Transverse colon (tissue), 4 donors: ENCODE measurements around the gene CLDN14. TPM values are rescaled to one million over a fixed set of nuclear protein-coding genes. Genes with fewer than 3 reads are reported as not detected.
A peak's percentile ranks its signal among the peaks of the same experiment; 100 is the strongest.

Experiments
- DNase-seq: peaks from one replicate; pipeline ENCODE4 v3.0.0-alpha.2; 2019
- H3K27ac ChIP-seq, 4 donors: fragments of 200-600 bp; sonication (generic); 2 replicates each; pipeline ENCODE4 v1.5.1; 2016 to 2018; ENCODE audit warnings: inconsistent platforms in 4 of 4
- H3K27me3 ChIP-seq: fragments of 200-600 bp; sonication (generic); 2 replicates; pipeline ENCODE4 v1.5.1; 2017; ENCODE audit warnings: inconsistent platforms
- H3K36me3 ChIP-seq, 4 donors: fragments of 200-600 bp; sonication (generic); 2 replicates each; pipeline ENCODE4 v1.5.1; 2017 to 2019; ENCODE audit warnings: inconsistent platforms in 4 of 4
- H3K4me1 ChIP-seq, 4 donors: fragments of 200-600 bp; sonication (generic); 2 replicates each; pipeline ENCODE4 v1.5.1; 2017 to 2020; ENCODE audit warnings: inconsistent platforms in 4 of 4
- H3K4me3 ChIP-seq, 4 donors: fragments of 200-600 bp; sonication (generic); 1 replicate in 1 of 4; 2 replicates in 3 of 4; pipeline versions ENCODE4 v1.5.1 to v1.6.1; 2017 to 2019; ENCODE audit warnings: inconsistent platforms in 4 of 4
- H3K9me3 ChIP-seq, 2 donors: fragments of 200-600 bp; sonication (generic); 2 replicates each; pipeline ENCODE4 v1.5.1; 2017 to 2019; ENCODE audit warnings: inconsistent platforms in 2 of 2
- CTCF ChIP-seq, 5 experiments: fragments of 200-600 bp in 3 of 5; fragments of 450-650 bp in 2 of 5; sonication (generic) in 3 of 5; IDR thresholded peaks; 1 replicate in 2 of 5; 2 replicates in 3 of 5; pipeline ENCODE4 v1.5.1; 2016 to 2017; ENCODE audit warnings: antibody characterized with exemption in 5 of 5, inconsistent platforms in 3 of 5, mild to moderate bottlenecking in 2 of 5, moderate library complexity in 1 of 5
- EP300 ChIP-seq: sonication (generic); formaldehyde crosslinking; IDR thresholded peaks from one replicate; pipeline ENCODE4 v1.6.1; 2017; ENCODE audit warnings: antibody characterized with exemption, low read depth
- POLR2A ChIP-seq: fragments of 450-650 bp; IDR thresholded peaks from one replicate; pipeline ENCODE4 v1.6.1; 2016; ENCODE audit warnings: antibody characterized with exemption, mild to moderate bottlenecking, moderate library complexity
- POLR2AphosphoS5 ChIP-seq, 3 donors: sonication (generic); formaldehyde crosslinking; IDR thresholded peaks; one replicate each; pipeline ENCODE4 v1.6.1; 2016; ENCODE audit warnings: antibody characterized with exemption in 3 of 3
- WGBS, 2 donors: methylation state at CpG; one replicate each; pipeline ENCODE4 v1.1.5; 2018; ENCODE audit warnings: low coverage in 1 of 2; 5-methylcytosine and 5-hydroxymethylcytosine counted together
- in situ Hi-C, 4 donors: fragments of 200-750 bp; cut with MboI; loops; one replicate each; pipeline versions ENCODE4 v1.15.0 to v1.15.1; 2017; ENCODE audit warnings: low sequenced_read_pairs in 3 of 4, low pct_ligation_motif_present in 1 of 4, low pct_unique_long_range_greater_than_20kb in 1 of 4
- intact Hi-C: fragments of 100-400 bp; cut with DNase I; formaldehyde crosslinking; loops from one replicate; pipeline ENCODE4 v1.15.1; 2023; ENCODE audit warnings: low total_unique reads
- total RNA-seq, 4 donors: library from RNA; depleted of rRNA; stranded (reverse); fragments of >200 nt; gene quantifications; one replicate each; pipeline ENCODE4 v1.1.0, GENCODE V29; 2016

The CLDN14 gene
- total RNA-seq, 4 donors from 2014 or later = not detected

DNA sequence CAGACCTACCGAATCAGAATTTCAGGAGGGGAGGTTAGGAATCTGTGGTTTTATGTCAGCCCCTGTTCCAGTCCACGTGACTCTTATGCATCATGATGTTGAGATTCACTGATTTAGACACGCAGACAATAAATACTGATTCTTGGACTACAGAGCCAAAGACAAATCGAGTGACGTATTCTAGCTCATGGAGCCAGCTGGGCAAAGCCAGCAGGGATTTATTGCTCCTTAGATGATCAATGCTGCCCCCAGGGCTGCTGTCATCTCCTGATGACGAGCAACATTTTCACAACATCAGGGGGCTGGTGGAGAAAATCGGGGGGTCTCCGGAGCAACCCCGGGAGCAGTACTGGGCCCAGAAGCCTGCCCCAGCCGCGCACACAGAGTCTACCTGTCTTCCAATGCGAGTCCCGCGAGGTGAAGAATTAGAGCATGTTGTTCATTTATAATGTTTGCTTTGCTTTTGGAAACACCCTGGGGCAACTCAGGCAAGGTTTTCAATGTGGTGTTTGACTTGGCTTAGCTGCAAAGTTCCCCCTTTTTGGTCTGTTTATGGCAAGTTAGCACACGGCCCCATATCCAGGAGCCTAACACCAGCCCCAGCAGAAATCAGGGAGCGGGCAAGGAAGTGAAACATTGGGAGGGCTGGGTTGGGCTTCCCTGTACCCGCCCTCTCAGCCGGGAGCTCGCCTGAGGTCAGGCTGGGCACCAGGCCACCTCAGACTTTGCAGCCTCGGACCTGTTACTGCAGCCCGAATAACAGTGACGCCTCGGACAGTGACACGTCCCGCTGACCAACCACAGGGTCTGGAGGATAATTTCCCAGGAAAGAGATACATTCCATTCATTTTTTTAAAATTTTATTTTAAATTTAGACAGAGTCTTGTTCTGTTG is 19.9 kb upstream of the CLDN14 start:
- 48 to 90% methylated on average over 8 to 25 of the region's 25 CpGs for WGBS, 2 donors
- intact Hi-C loops = no loop called here

DNA sequence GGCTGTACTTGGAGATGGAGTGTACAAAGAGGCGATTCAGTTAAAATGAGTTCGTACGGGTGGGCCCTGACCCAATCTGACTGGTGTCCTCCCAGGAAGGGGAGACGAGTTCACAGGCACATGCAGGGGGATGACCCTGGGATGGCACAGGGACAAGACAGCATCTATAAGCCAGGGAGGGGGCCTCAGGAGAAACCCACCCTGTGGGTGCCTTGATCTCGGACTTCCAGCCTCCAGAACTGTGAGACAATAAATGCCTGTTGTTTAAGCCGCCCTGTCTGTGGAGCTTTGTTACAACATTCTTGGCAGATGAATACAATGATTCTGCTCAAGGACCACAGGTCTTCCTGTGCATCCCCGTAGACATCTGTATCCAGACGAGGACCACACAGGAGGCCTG is 14.6 kb upstream of the CLDN14 start:
- no peak for DNase-seq
- H3K9me3 ChIP-seq = no peaks in the 10 kb centered on the region
- TF ChIP-seq POLR2A = no peak
- no peak for TF ChIP-seq EP300
- TF ChIP-seq POLR2AphosphoS5 (IDR thresholded peaks at IDR 0.05) = no peak
- TF ChIP-seq CTCF (IDR thresholded peaks at IDR 0.05) = no peak
- no peaks in the 10 kb centered on the region for H3K36me3 ChIP-seq
- no peak overlapping the region for H3K27ac ChIP-seq
- intact Hi-C loops (no loop called here), in situ Hi-C loops (no loop called here)
- H3K4me3 ChIP-seq = no peak overlapping the region
- WGBS, 2 donors = 89% methylated on average over 8 of the region's 8 CpGs; no CpG with 5 or more reads in 1 of the 2 donors
- peaks cover 0 to 14% (median 11%) of the 10 kb centered on the region in 4 donors for H3K4me1 ChIP-seq
- no peaks in the 10 kb centered on the region for H3K27me3 ChIP-seq

More for the DNA sequence above, 19.9 kb upstream of the CLDN14 start:
- Histone ChIP-seq H3K27ac (peak overlapping the region in 3 of 4 donors; percentile 21 to 56 (median 24)), H3K4me3 (no peak overlapping the region), H3K36me3 (no peaks in the 10 kb centered on the region), H3K4me1 (peaks cover 0 to 16% (median 15%) of the 10 kb centered on the region in 4 donors), H3K9me3 (no peaks in the 10 kb centered on the region), H3K27me3 (peaks cover 1% of the 10 kb centered on the region)
- in situ Hi-C loops = loop anchor here in 3 of 4 donors (10.0 to 25.0 kb wide), 2 partner anchors 425 to 437 kb away; no protein-coding TSS in a partner anchor
- TF ChIP-seq EP300 = no peak
- no peak for TF ChIP-seq CTCF (IDR thresholded peaks at IDR 0.05)
- TF ChIP-seq POLR2A = no peak
- TF ChIP-seq POLR2AphosphoS5 (IDR thresholded peaks at IDR 0.05) = no peak
- DNase-seq = peak; percentile 39

GRCh38 chr21:36491209-36491910 is 11.4 kb upstream of the CLDN14 start:
- WGBS, 2 donors = 44 to 52% methylated on average over 11 to 16 of the region's 16 CpGs
- DNase-seq = peak; percentile 38
- no peaks in the 10 kb centered on the region for H3K27me3 ChIP-seq
- no peaks in the 10 kb centered on the region for H3K9me3 ChIP-seq
- H3K27ac ChIP-seq = peak overlapping the region; percentile 25 to 63 (median 41)
- in situ Hi-C loops = no loop called here
- intact Hi-C loops = no loop called here
- H3K4me3 ChIP-seq = no peak overlapping the region
- peaks cover 0 to 10% (median 7%) of the 10 kb centered on the region in 4 donors for H3K4me1 ChIP-seq
- H3K36me3 ChIP-seq = no peaks in the 10 kb centered on the region
- no peak for TF ChIP-seq CTCF (IDR thresholded peaks at IDR 0.05)
- TF ChIP-seq POLR2AphosphoS5 (IDR thresholded peaks at IDR 0.05) = peak in 1 of 3 donors; percentile 20

DNA sequence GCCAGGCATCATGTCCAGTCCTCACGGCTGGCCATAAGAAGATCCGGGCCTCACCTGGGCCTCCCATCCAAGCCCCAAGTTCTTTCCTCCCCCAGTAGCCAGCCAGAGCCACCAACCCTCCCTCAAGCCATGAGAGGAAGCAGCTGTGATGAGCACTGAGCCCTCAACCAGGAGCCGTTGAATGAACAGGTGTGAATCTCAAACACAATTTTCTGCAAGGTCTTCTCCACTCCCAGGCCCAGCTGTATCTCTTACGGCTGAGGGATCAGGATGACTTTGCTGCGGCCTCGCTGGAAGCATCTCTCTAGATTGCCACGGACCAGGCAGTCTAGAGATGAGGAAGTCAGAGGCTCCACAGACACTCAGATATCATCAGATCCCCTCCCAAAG is 9.8 kb upstream of the CLDN14 start:
- Histone ChIP-seq H3K4me1 (peaks cover 0 to 10% (median 7%) of the 10 kb centered on the region in 4 donors), H3K9me3 (no peaks in the 10 kb centered on the region), H3K27me3 (no peaks in the 10 kb centered on the region), H3K27ac (no peak overlapping the region), H3K4me3 (no peak overlapping the region), H3K36me3 (no peaks in the 10 kb centered on the region)
- WGBS, 2 donors = 60 to 85% methylated on average over 1 to 6 of the region's 7 CpGs
- in situ Hi-C loops (no loop called here), intact Hi-C loops (no loop called here)
- TF ChIP-seq CTCF (IDR thresholded peaks at IDR 0.05) (no peak), POLR2AphosphoS5 (IDR thresholded peaks at IDR 0.05) (no peak), POLR2A (no peak), EP300 (no peak)
- DNase-seq = no peak
